Stimulated activated CD8-positive, alpha-beta memory T cell treated with anti-CD3 and anti-CD28 coated beads, Interleukin-15, amount 100 ng/mL, for 4 hours (primary cell): ENCODE data around the gene CEACAM19.
A peak's percentile ranks its signal among the peaks of the same experiment; 100 is the strongest.
"Not testable (repeated sequence)": the region's sequence is repeated elsewhere in the genome, so short reads cannot be mapped to it uniquely, and the experiment has no call there.

Source experiments
- DNase-seq, 2 donors: peaks; one replicate each; pipeline ENCODE4 v3.0.0-alpha.2; 2020; ENCODE audit warnings: low read depth in 2 of 2

The CEACAM19 gene

DNA sequence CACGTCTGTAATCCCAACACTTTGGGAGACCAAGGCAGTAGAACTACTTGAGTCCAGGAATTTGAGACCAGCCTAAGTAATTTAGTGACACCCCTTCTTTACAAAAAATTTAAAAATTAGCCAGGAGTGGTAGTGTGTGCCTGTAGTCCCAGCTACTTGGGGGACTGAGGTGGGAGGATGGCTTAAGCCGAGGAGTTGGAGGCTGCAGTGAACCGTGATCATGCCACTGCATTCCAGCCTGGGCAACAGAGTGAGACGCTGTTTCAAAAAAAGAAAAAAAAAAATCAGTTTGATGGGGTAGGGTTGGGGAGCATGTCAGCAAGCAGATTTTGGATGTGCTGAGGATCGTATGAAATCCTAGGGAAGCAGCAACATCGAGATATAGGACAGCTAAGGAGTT lies 4.2 kb downstream of the CEACAM19 start:
- no peak for DNase-seq

GRCh38 chr19:44677019-44677811 lies 5.9 kb downstream of the CEACAM19 start:
- no peak for DNase-seq

DNA sequence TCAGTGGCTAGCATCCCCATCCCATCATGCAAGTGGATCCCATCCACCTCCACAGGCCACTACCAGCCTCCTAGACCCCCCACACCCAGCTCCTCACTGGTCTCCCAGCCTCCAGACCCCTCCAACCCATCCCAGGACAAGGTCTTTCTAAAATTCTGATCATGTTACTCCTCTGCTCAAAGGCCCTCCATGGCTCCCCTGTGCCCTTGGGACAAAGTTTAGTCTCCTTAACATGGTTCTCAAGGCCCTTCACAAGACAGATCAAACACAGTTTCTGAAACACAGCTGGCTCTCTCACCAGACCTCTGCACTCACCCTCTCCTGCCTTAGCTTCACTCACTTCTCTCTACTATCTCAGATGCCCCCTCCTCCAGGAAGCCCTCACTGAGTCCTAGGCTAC lies 9.3 kb downstream of the CEACAM19 start:
- no peak for DNase-seq

- no peak for DNase-seq
Observed at GRCh38 chr19:44681992-44682790, 10.9 kb downstream of the CEACAM19 start.

- DNase-seq = no peak
Observed at GRCh38 chr19:44682807-44683206, 11.5 kb downstream of the CEACAM19 start.

DNA sequence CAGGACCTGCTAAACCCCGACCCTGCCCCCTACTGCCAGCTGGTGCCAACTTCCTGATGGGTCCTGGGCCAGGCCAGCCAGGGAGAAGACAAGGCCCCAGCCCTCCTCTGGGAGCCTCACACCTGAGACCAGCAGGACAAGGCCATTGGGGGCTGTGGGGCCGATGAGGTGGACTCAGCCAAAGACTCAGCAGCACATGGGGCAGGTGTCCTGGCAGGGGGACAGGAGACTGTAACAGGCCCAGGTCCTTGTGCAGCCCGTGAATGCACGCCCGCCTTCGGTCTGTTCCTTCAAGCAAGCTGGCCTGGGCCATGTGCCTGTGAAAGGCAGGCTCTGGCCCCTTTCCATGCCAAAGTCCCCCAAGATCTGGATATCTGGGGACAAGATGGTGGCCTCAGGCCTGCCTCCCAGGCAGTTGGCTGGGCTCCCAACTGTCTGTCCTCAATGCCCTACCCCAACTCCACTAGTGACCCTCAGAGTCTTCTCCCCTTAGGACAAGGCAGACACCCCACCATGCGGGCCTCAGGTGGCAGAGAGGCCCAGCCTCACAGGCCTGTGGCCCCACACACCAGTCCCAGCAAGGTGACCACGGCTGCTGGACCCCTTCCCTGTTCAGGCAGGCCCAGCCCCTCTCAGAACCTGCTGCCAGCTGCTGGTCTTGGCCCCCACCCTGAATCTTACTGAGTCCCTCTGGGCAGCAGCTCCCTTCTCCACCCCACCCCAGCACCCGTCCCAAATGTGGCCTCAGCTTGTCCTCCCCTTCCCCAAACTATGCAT lies 12.3 kb downstream of the CEACAM19 start:
- no peak for DNase-seq

DNA sequence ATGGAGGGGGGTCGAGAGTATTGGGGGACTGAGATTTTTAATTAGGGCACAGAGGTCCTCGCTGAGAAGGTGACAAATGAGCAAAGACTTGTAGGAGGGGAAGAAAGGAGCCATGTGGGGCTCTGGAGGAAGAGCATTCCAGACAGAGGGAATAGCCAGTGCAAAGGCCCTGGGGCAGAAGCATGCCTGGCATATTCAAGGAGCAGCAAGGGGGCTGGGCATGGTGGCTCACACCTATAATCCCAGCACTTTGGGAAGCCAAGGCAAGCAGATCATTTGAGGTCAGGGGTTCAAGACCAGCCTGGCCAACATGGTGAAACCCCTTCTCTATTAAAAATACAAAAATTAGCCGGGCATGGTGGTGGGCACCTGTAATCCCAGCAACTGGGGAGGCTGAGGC lies 13.1 kb downstream of the CEACAM19 start:
- not testable (repeated sequence) for DNase-seq

DNA sequence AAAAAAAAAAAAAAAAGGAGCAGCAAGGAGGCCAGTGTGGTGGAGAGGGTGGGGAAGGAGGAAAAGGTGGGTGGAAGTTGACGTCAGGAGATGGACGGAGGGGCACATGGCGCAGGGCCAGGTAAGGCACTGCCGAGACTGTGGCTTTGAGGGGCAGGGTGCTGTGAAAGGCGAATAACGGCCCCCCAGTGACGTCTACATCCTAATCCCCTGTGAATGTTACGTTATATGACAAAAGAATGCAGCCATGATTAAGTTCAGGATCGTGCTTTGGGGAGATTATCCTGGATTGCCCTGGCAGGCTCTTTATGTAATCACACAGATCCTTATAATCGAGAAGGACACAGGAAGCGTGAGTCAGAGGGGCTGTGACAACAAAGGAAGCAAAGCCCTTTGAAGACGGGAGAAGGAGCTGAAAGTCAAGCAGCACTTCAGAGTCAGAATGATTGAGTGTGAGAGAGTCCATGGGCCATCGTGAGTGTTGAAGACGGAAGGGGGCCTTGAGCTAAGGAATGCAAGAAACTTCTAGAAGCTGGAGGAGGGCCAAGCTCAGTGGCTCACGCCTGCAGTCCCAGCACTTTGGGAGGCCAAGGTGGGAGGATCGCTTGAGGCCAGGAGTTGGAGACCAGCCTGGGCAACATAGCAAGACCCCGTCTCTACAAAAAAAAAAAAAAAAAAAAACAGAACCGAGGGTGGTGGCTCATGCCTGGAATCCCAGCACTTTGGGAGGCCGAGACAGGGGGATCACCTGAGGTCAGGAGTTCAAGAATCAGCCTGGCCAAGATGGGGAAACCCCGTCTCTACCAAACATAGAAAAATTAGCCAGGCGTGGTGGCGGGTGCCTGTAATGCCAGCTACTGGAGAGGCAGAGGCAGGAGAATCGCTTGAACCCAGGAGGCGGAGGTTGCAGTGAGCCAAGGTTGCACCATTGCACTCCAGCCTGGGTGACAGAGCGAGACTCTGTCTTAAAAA lies 13.9 kb downstream of the CEACAM19 start:
- no peak for DNase-seq

- DNase-seq = no peak
Observed at GRCh38 chr19:44685877-44686276, 14.6 kb downstream of the CEACAM19 start.

- no peak for DNase-seq
Observed at GRCh38 chr19:44686896-44687295, 15.6 kb downstream of the CEACAM19 start.

DNA sequence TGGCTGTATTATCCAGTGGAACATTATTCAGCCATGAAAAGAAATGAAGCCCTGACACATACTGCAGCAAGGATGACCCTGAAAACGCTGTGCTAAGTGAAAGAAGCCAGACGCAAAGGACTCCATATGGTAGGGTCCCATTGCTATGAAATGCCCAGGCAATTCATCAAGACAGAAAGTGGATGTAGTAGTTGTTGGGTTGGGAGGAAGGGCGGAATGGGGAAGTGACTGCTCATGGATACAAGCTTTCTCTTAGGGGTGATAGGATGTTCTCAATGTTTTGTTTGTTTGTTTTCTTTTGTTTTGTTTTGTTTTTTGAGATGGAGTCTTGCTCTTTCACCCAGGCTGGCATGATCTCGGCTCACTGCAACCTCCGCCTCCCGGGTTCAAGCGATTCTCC lies 16.6 kb downstream of the CEACAM19 start:
- DNase-seq = no peak

DNA sequence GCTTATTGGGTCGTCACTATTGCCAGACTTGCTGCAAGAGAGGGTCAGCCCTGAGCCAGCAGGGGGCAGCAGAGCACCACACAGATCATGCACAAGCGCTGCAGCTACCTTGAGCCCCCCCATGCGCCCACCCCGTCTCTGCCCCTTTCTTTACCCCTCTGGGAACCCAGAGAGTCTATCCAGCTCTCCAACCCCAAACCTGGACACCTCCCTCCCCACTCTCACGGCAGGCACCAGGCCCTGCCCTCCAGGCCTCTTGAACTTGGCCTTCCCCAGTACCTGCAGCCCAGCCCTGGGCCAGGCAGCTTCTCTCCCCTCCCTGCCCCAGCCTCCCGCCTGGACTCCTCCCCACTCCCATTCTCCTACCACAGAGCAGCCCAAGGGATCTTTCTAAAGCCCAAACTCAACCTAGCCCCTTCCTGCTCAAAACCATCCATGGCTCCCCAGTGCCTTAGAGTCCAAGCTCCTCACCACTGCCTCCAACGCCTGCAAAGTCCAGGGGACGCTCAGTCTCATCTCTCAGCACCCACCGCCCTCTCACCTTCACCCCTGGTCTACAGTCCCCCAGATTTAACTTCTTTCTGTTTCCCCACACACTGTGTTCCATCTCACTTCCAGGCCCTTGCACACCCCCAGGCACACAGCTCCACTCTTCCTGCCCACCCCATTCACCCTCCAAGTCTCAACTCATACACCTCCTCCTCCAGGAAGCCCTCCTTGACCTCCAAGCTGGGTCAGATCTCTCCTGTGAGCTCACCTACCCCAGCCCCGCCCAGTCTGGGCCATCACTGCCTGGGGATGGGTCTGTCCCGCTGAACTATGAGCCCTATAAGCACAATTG lies 18.2 kb downstream of the CEACAM19 start:
- peak; percentile 40 to 58 for DNase-seq

DNA sequence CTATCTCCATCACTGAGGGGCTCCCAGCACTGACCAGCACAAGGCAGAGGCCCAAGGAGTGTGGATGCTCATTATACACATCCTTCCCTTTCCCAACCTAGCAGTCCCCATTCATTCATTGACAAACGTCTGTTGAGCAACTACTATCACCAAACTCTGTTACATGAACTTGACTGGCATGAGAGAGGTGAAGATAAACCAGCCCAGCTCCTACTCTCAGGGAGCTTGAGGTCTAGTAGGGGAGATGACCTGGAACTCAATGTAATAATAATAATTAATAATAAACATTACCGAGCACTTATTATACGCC lies 18.8 kb downstream of the CEACAM19 start:
- DNase-seq = no peak

DNA sequence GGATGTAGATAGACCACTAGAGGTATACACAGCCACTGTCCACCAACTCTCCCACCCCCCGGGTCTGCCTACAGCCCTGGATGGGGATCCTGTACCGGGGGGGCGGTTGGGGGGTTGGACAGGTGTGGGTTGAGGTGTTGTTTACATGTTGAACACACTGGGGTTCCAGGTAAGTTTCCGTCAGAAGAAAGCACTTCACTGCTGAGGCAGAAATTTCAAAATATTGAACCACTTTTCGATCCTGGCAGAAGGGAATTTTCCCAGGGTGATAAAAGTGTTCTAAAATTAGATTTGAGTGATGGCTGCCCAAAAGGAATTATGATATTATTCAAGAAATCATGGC lies 21.1 kb downstream of the CEACAM19 start:
- DNase-seq = no peak

DNA sequence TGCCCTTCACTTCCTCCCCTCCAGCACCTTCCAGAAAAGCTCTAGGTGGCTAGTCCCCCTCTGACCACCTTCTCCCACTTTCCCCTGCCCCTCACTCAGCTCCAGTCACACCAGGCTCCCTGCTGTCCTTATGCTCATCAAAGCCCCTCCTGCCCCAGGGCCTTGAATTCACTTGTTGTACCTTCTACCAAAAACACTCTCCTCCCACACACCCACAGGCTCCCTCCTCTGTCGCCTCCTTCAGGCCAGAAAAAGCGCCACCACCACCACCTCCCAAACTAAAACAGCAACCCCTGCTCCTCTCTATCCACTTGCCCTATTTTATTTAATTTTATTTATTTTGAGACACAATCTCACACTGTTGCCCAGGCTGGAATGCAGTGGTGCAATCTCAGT lies 22.9 kb downstream of the CEACAM19 start:
- no peak for DNase-seq

- no peak for DNase-seq
Observed at GRCh38 chr19:44696939-44697669, 25.8 kb downstream of the CEACAM19 start.

GRCh38 chr19:44697670-44698034 lies 26.4 kb downstream of the CEACAM19 start:
- DNase-seq = no peak

DNA sequence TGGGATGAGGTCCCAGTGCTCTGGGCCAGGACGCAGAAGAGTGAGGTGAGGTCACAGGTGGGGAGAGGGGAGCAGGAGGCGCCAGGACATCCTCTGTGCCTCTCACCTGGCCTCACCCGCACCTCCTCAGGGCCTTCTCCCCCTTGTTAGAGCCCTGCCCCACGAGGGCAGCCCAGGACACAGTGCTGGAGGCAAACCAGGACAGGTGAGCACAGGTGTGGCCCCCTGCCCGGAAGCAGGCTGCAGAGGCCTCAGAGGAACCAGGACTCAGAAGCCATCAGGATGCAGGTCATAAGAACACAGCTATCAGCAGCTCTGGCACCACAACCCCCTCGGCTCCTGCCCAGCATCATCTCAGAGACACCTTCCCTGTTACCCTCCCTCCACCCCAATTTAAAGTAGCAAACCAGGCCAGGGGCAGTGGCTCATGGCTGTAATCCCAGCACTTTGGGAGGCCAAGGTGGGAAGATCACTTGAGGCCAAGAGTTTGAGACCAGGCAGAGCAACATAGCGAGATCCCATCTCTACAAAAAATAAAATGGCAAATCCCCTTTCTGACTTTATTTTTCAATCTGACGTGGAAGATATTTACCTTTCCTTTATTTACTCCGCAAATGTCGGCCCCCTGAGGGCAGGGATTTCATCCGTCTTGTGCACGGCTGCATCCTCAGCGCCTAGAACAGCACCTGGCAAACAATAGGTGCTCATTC lies 27.4 kb downstream of the CEACAM19 start, which contains the start of gene CEACAM16:
Gene CEACAM16 (plus strand): TSS at position 660 of the 710 bp plus-strand sequence. CDS start 2,306 bp downstream, outside the sequence.
- no peak for DNase-seq

DNA sequence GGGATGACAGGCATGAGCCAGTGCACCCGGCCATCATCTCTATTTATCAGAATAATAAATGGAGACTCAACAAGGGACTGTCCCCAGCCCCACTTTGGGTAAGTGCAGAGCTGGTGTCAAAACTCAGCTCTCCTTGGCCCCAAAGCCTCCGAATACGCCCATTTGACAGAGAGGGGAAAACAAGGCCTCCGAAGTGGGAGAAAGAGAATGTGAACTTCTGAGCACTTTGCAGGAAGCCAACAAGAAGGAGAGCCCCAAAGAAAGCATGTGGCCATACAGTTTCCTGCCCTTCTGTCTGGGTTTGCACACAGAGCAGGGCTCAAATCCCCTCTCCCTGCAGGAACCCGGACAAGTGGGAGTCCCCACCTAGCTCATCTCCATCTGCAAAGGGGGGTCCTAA lies 29.3 kb downstream of the CEACAM19 start:
- DNase-seq = no peak
